Activated T-cell treated with anti-CD3 and anti-CD28 coated beads for 24 hours (primary cell): ENCODE data around the gene IMMT.

Experiments
- DNase-seq: peaks from one replicate; pipeline ENCODE4 v3.0.0-alpha.2; 2020; ENCODE audit warnings: low read depth

IMMT gene

DNA sequence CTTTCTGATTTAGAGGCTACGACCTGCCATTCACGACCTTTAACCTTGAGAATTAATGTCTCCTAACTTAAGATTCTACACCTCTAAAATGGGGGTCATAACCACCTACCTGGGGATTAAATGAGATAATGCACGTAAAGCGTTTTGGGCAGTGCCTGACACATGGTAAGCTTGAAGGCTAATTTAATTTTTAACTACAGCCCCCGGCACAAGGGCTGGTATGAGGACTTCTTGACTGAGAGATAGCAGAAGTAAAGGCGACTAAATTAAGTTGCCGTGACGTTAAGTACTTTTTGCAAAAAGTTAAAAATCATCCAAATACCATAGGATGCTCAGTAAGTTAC lies 4.5 kb upstream of the IMMT start:
- DNase-seq, result no peak

GRCh38 chr2:86195808-86196387 lies 636 bp upstream of the IMMT start:
- no peak for DNase-seq

- DNase-seq, result no peak
Observed at GRCh38 chr2:86194751-86195054, 559 bp downstream of the IMMT start.

- DNase-seq, result no peak
Observed at GRCh38 chr2:86193901-86194567, 1.2 kb downstream of the IMMT start.

DNA sequence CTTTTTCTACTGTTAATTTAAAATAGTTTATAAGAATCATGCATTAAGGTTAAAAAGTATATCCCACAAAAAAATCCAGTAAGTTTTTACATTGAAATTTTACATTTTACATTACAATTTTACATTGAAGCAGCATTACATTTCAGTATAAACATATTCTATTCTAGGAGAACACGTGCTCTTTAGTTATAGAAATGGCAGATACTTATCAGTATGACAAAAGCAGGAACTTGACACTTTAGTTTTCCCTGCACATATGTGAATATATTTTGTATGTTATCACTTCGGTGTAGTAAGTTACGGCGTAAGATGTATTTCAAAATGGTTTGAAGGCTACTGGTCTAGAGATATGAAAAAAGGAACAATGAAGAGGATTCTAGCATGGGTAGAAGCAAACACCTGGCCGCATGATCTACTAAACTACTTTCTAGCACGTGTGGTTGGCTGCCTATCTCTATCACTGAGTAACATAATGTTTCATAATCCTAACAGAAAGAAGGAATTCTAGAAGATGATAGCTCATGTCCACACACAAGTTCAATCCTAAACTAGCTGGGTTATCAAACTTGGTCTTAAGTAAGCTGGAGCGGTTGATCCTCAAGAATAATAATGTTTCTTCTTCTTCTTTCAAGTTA lies 5.4 kb downstream of the IMMT start:
- DNase-seq, result no peak

DNA sequence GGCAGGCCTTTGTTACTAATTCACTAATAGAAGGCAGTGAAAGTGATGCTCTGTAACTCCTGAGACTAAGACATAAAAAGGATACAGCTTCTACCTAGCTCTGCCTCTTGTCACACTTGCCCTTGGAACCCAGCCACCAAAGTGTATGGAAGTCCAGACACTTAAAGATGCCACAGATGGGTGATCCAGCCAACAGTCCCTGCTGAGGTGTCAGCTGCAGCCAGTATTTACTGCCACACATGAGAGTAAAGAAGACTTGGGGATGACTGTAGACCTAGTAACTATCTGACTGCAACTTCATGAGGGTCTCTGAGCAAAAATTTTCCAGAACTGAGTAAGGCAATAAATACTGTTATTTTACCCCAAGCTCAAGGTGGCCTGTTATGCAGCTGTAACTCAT lies 8.8 kb downstream of the IMMT start:
- no peak for DNase-seq

- no peak for DNase-seq
Observed at GRCh38 chr2:86185517-86186212, 9.6 kb downstream of the IMMT start.

DNA sequence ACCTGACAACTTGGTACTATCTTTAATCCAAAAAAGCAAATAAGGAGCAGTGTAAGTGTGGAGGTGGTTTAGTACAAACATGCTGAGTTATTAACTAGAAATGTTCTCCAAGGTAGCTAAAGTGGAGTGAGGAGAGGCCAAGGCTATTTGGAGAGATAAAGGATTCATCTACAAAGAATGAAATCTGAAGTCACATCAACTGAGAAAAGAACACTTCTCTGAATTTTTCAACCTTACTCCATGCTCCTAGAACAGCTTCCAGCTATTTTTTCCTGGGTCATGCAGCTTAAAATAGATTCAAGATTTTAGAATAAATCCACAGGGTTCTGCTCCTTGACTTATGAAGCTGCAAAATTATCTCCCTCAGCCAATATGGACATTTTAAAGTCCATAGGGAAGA lies 18.7 kb downstream of the IMMT start:
- no peak for DNase-seq

DNA sequence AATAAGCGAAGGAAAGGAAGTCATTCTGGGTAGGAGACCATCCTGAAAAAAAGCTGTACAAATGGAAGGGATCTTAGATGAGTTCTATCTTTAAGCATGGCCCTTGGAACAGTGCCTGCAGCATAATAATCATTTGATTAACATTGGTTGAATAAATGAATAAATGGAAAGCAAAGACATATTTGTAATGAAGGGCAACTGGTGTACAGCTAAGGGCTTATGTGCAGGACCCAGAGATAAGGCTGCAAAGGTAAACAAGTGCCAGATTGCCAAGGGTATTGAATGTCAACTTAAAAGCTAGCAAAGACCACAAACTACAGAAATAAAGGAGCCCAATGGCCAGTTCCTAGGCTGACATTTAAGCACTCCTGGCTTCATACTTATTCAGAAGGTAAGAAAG lies 19.4 kb downstream of the IMMT start:
- DNase-seq, result no peak

DNA sequence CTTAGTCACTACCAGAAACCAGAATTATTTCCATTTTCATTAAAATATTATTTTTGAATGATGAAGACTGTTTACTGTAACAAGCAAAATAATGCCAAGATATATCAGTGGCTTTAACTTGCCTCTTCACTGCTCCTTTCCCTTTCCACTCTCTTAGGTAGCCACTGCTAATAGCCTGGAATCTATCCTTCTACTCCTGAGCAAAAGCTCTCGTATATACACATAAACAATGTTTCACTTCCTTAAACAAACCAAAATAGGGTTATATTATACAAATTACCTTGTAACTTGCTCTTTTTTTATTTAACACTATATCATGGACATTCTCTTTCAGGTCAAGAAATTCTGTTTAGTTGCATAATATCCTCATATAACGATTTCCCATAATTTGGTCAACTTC lies 20.8 kb downstream of the IMMT start:
- DNase-seq, result no peak

DNA sequence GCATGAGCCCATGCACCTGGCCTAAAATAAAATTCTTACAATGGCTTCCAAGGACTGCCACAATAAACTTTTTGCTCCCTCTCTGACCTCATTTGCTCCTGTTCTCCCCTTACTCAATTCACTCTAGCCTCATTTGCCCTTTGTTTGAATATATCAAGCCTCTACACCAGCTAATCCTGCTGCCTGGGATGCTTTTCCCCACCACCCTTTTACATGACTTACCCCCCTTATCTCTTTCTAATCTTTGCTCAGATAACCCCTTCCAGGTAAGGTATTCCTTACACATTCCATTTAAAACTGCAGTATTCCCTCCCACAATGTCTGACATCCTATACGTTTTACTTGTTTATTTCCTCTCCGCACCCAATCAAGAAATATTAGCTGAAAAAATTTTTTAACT lies 22.7 kb downstream of the IMMT start:
- DNase-seq, result no peak

- no peak for DNase-seq
Observed at GRCh38 chr2:86171295-86171694, 24.0 kb downstream of the IMMT start.

GRCh38 chr2:86170449-86170848 lies 24.8 kb downstream of the IMMT start:
- no peak for DNase-seq

- DNase-seq, result no peak
Observed at GRCh38 chr2:86160156-86160952, 34.9 kb downstream of the IMMT start.

- DNase-seq, result no peak
Observed at GRCh38 chr2:86158286-86158685, 37.0 kb downstream of the IMMT start.

- DNase-seq, result no peak
Observed at GRCh38 chr2:86157009-86157556, 38.2 kb downstream of the IMMT start.

DNA sequence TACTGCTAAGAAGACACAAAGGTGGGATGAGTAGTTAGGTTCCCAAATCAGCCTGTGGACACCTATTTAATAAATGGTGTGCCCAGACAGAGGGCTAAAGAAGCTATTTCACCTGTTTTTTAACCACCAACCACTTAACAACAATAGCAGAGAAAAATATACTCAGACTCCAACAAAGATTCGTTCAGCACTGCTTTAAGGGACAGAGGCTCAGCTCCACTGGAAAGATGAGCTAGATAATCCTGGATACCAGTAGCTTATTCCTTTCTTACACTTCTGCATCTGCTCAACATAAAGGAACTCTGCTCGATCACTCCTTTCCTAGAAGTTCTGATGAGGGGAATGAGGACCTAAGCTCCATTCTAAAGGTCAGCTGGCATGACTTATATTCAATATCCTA lies 44.8 kb downstream of the IMMT start:
- no peak for DNase-seq

GRCh38 chr2:86147793-86148192 lies 47.5 kb downstream of the IMMT start:
- no peak for DNase-seq

GRCh38 chr2:86143926-86144685 lies 51.2 kb downstream of the IMMT start:
- DNase-seq, result no peak

DNA sequence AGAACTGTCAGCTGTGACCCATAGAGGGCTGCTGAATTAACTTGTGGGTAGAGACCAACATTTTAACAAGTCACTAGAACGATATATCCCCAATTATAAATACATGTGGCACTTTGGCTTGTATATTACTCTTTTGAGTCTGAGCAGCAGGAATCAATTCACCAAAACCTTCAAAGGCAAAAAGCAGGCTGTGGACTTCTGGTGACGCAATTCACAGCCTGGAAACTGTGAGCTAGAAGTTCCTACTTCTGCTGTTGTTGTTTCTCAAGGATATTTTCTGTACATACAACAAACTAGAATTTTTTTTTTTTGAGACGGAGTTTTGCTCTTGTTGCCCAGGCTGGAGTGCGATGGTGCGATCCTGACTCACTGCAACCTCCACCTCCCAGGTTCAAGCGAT lies 52.0 kb downstream of the IMMT start:
- DNase-seq, result no peak

DNA sequence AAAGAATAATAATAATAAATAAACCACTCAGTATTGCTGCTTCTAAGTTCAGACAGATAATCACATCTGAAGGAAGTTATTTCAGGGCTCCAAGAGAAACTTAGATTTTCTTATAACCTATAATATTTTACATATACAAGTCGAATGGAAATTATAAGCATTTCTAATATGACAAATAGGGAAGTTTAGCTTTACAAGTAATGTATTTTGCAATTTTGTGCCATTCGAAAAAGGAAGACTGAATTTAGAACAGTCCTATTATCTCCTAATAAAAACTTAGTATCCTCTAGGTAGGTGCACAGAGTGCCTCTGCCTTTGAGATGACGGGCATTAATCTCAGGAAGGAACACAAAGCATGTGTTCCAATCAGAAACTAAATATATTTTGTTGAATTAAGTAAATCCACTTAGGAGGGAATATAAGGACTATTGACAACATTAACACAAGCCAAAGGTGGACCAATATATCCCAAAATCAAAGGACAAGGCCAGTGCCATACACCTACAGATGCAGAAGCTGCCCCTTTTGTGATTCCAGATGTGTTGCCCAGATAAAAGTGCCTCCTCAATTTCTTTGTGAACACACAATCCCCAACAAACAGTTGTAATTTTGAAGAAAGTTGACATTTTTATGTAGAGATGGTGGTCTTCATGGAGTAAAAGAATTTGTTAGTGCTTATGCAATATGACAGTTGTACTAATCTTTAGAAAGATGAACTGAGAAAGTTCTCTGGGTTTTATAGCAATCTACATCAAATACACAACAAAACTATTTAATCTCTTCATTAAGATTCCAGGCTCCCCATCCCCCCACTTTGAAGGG lies 52.6 kb downstream of the IMMT start:
- DNase-seq, result no peak
